HEK293T (cell line): ENCODE results near the gene AFAP1L2.
"Not testable (repeated sequence)": the region's sequence is repeated elsewhere in the genome, so short reads cannot be mapped to it uniquely, and the experiment has no call there.

Experiments
- CTCF ChIA-PET: fragments of 350-600 bp; formaldehyde crosslinking; extraction: SDS; loops from one replicate; lab custom pipeline; 2021; ENCODE audit warnings: antibody characterized with exemption, inconsistent platforms; lab: Yijun Ruan, JAX
- POLR2A ChIA-PET: fragments of 350-600 bp; formaldehyde crosslinking; extraction: SDS; loops from one replicate; lab custom pipeline; 2020; ENCODE audit warnings: antibody characterized with exemption, inconsistent platforms; lab: Yijun Ruan, JAX
- DNase-seq: peaks from one replicate; pipeline ENCODE4 v3.0.0; 2012; ENCODE audit warnings: mixed read lengths; ENCODE audit errors: extremely low spot score
- ARNT ChIP-seq: fragments of 450-650 bp; IDR thresholded peaks from 2 replicates; pipeline ENCODE4 v1.6.1; 2017; ENCODE audit warnings: mild to moderate bottlenecking
- BHLHE40 ChIP-seq: fragments of 450-650 bp; IDR thresholded peaks from 2 replicates; pipeline ENCODE4 v1.6.1; 2016; ENCODE audit warnings: mild to moderate bottlenecking, moderate library complexity, borderline replicate concordance
- CTBP1 ChIP-seq: fragments of 450-650 bp; IDR thresholded peaks from 2 replicates; pipeline ENCODE4 v1.6.1; 2016; ENCODE audit warnings: borderline replicate concordance
- ELF4 ChIP-seq: fragments of 450-650 bp; IDR thresholded peaks from 2 replicates; pipeline ENCODE4 v1.6.1; 2017; ENCODE audit warnings: antibody characterized with exemption
- FOXA1 ChIP-seq: fragments of 450-650 bp; IDR thresholded peaks from 2 replicates; pipeline ENCODE4 v1.6.1; 2016; ENCODE audit warnings: mild to moderate bottlenecking
- FOXK2 ChIP-seq: fragments of 450-650 bp; IDR thresholded peaks from 2 replicates; pipeline ENCODE4 v1.6.1; 2016; ENCODE audit warnings: mild to moderate bottlenecking
- FOXM1 ChIP-seq: fragments of 450-650 bp; IDR thresholded peaks from 2 replicates; pipeline ENCODE4 v1.6.1; 2017; ENCODE audit warnings: mild to moderate bottlenecking, borderline replicate concordance
- HDGF ChIP-seq: fragments of 450-650 bp; IDR thresholded peaks from 2 replicates; pipeline ENCODE4 v1.6.1; 2017; ENCODE audit warnings: antibody characterized with exemption, borderline replicate concordance
- L3MBTL2 ChIP-seq: fragments of 450-650 bp; conservative IDR thresholded peaks from 2 replicates; pipeline ENCODE4 v1.6.1; 2016; ENCODE audit warnings: mild to moderate bottlenecking
- LEF1 ChIP-seq: fragments of 450-650 bp; IDR thresholded peaks from 2 replicates; pipeline ENCODE4 v1.6.1; 2017; ENCODE audit warnings: mild to moderate bottlenecking, borderline replicate concordance
- NFRKB ChIP-seq: fragments of 450-650 bp; IDR thresholded peaks from 2 replicates; pipeline ENCODE4 v1.6.1; 2016; ENCODE audit warnings: mild to moderate bottlenecking, moderate library complexity
- SP1 ChIP-seq: fragments of 450-650 bp; IDR thresholded peaks from 2 replicates; pipeline ENCODE4 v1.6.1; 2017
- SUZ12 ChIP-seq: fragments of 450-650 bp; IDR thresholded peaks from 2 replicates; pipeline ENCODE4 v1.6.1; 2016; ENCODE audit warnings: mild to moderate bottlenecking
- TARDBP ChIP-seq: fragments of 450-650 bp; IDR thresholded peaks from 2 replicates; pipeline ENCODE4 v1.6.1; 2016
- ZNF384 ChIP-seq: fragments of 450-650 bp; IDR thresholded peaks from 2 replicates; pipeline ENCODE4 v1.6.1; 2016
- TF ChIP-seq, protein P1 (sequence below): fragments of 450-650 bp; IDR thresholded peaks from 2 replicates; pipeline ENCODE4 v1.6.1; 2016

AFAP1L2 gene

DNA sequence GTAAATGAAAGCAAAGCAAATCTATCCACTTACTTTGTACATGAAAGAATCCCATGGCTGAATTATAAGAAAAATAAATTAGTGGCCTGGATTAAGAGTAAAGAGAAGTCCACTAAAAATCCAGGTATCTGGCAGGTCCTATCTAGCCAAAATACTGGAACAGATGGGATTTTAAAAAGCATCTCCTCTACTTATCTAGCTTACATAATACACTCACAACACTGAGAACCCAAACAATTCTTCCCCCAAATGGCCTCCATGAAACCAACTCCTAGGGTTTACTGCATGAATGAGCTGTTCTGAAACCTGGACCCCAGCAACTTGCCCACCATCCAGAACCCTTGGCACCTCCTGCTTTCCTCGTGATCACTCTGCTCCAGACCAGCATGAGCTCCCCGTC is 61.3 kb downstream of the AFAP1L2 start:
- POLR2A ChIA-PET = no interaction called here
- TF ChIP-seq LEF1 = no peak
- TF ChIP-seq HDGF = no peak
- TF ChIP-seq TARDBP = no peak
- TF ChIP-seq CTBP1 = no peak
- no peak for DNase-seq
- CTCF ChIA-PET = interaction anchor here (1.1 to 1.9 kb wide), 3 partner anchors 24 to 45 kb away, joined by 3 to 4 read pairs (median 3); no protein-coding TSS in a partner anchor

DNA sequence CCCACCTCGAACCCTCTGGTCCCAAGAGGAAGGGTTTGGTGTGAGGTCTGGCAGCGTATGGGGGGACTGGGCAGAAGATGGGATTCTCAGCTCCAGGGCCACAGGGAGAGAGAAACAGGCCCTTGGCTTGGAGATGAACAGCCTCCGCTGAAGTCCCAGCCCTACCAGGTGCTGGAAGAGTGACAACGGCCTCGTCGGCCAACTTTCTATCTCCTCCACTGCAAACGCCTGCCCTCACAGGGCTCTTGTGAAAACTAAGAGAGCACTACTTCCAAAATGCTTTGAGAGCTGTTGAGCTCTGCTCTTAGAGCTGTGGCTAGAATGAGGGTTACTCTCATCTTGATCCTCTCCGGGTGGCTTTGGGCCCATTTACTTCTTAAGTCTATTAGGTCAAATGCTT is 63.5 kb downstream of the AFAP1L2 start:
- DNase-seq = no peak
- TF ChIP-seq HDGF (no peak), NFRKB (no peak), FOXM1 (no peak), FOXA1 (no peak), LEF1 (no peak)
- TF ChIP-seq, protein P1, sequence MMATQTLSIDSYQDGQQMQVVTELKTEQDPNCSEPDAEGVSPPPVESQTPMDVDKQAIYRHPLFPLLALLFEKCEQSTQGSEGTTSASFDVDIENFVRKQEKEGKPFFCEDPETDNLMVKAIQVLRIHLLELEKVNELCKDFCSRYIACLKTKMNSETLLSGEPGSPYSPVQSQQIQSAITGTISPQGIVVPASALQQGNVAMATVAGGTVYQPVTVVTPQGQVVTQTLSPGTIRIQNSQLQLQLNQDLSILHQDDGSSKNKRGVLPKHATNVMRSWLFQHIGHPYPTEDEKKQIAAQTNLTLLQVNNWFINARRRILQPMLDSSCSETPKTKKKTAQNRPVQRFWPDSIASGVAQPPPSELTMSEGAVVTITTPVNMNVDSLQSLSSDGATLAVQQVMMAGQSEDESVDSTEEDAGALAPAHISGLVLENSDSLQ = no peak
- ChIA-PET POLR2A (no interaction called here), CTCF (no interaction called here)

DNA sequence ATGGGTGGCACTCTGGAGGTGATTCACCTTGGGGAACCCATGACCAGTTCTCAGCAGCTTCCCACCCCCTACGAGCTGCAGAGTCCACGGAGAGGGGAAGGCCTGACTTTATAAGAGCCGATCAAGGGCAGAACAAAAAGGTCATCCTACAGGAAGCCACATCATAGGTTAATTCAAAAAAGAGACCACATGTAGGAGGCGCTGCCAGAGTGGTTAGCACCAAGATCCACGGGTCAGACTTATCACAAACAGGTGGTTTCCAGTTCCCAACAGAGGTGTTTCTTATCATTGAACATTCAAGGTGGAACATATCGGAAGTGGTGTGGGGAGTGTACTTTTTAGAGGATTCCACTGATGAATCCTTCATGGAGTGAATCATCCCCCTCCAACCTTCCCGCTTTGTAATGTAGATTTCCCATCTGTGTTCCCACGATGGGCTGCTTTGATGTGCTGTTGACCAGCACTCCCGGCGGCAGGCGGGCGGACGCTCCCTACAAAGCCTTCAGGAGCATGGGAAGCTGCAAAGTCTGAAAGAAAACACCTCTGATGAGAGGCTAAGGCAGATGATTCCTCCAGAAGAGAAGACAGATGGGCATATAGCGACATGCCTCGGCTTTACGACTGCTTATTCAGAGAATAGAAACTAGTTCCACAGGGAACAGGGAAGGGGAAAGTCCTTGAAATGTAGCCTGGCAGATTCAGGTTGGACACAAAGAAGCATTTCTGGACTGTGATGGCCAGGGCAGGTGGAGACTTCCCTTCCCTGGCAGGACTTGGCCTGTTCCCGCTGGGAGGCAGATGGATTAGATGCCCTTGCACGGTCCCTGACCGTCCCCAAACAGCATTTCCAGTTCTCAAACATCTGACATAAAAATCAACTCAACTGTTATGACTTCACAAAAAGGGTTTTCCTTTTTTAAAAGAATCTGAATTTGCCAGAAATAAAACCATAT is 66.5 kb downstream of the AFAP1L2 start:
- POLR2A ChIA-PET = no interaction called here
- TF ChIP-seq TARDBP (no peak), ELF4 (no peak), L3MBTL2 (no peak), FOXK2 (no peak), CTBP1 (no peak), ZNF384 (no peak), HDGF (no peak), BHLHE40 (no peak), SUZ12 (no peak), SP1 (no peak), ARNT (no peak), LEF1 (no peak), FOXA1 (no peak), NFRKB (no peak), FOXM1 (no peak)
- TF ChIP-seq, protein P1 = no peak
- CTCF ChIA-PET = no interaction called here
- DNase-seq = no peak

DNA sequence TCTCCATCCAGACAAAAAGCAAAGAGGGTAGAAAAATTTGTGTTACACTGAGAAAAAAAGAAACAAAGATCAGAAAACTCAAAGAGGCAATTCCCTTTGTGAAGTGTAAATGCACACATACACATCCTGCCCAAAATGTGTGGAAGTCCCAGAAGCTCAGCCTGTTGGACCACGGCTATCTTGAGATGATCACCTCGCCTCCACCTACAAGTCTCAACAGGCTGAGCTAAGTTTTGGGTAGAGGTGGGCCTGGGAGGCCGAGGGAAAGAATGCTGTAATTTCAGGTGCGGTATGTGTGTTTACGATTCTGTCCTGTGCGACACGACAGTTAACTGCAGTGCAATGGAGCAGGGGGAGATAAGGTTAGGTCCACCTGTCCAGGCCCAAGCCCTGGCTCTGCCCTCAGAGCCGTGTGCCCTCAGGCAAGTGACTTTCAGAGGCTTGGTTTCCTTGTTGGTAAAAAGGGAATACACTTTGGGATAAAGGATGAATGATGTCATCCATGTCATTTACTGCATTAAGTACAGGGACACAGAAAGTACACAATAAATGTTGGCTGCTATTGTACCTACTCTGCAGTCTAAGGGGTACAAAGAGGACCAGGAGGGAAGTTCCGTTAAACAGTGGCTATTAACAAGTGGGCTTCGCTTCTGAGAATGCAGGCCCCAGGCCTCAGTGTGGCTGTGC is 67.3 kb downstream of the AFAP1L2 start:
- CTCF ChIA-PET = no interaction called here
- POLR2A ChIA-PET = no interaction called here
- DNase-seq = no peak
- TF ChIP-seq HDGF = no peak
- no peak for TF ChIP-seq ZNF384
- no peak for TF ChIP-seq SP1
- no peak for TF ChIP-seq CTBP1
- TF ChIP-seq FOXA1 = no peak
- no peak for TF ChIP-seq TARDBP
- TF ChIP-seq FOXK2 = no peak
- TF ChIP-seq BHLHE40 = no peak
- no peak for TF ChIP-seq SUZ12
- TF ChIP-seq FOXM1 = no peak

DNA sequence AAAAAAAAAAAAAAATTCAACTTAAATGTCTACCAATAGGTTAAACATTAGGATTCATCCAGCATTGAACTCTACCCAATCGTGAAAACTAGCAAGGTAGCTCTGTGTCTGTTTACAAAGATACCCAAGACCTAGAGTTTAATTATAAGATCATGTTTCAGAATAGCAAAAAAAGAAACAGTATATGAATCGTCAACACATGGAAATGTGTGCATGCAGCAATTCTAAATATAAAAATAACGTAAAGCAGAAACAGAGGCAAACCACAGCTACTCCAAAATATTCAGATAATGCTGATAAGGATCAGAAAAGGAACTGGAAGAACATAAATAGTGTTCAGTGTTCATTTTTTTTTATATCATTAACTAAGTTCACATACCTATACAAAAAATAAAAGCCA is 68.7 kb downstream of the AFAP1L2 start:
- POLR2A ChIA-PET = no interaction called here
- TF ChIP-seq FOXK2 (no peak), CTBP1 (no peak), ELF4 (no peak)
- no peak for DNase-seq
- CTCF ChIA-PET = no interaction called here

DNA sequence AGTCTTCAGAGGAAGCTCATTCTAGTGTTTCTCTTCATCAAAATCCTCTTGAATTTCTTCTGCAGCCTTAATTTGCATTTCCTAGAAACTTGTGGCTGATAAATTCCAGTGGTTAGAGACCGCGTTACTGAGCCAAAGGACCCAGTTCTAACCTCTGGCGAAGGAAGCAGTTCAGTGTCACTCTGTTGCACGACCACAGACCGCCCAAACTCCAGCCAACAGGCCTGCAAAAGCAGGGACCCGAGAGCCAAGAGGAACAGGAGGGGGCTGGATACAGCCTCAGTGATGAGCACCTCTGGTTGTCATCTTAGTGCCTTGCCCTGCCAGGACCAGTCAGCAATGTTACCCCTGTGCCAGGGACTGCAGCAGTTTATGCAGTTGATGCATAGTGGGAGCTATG is 70.0 kb downstream of the AFAP1L2 start:
- no peak for DNase-seq
- ChIA-PET POLR2A (no interaction called here), CTCF (no interaction called here)
- no peak for TF ChIP-seq BHLHE40
- TF ChIP-seq NFRKB = no peak
- TF ChIP-seq FOXK2 = no peak
- TF ChIP-seq SUZ12 = no peak
- TF ChIP-seq FOXM1 = no peak
- no peak for TF ChIP-seq SP1
- no peak for TF ChIP-seq ELF4
- TF ChIP-seq HDGF = no peak
- no peak for TF ChIP-seq CTBP1
- no peak for TF ChIP-seq ZNF384
- TF ChIP-seq, protein P1 = no peak
- TF ChIP-seq ARNT = no peak
- no peak for TF ChIP-seq FOXA1
- no peak for TF ChIP-seq TARDBP

DNA sequence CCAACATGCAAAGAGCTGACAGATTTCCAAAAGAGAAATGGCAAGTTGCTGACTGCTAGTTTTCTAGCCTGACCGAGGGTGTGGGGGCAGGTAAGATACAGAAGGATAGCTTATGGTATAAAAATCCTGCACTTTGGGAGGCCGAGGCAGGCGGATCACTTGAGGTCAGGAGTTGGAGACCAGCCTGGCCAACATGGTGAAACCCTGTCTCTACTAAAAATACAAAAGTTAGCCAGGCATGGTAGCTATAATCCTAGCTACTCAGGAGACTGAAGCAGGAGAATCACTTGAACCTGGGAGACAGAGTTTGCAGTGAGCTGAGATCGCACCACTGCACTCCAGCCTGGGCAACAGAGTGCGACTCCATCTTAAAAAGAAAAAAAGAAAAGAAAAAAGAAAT is 70.9 kb downstream of the AFAP1L2 start:
- DNase-seq, POLR2A ChIA-PET, CTCF ChIA-PET: not testable (repeated sequence)
